Suppressor macrophage treated with lipopolysaccharide for 4 hours (primary cell): ENCODE data around the gene NT5C3A.
"Not testable (repeated sequence)": the region's sequence is repeated elsewhere in the genome, so short reads cannot be mapped to it uniquely, and the experiment has no call there.

Experiments used
- DNase-seq: peaks from one replicate; pipeline ENCODE4 v3.0.0-alpha.2; 2020

NT5C3A gene

DNA sequence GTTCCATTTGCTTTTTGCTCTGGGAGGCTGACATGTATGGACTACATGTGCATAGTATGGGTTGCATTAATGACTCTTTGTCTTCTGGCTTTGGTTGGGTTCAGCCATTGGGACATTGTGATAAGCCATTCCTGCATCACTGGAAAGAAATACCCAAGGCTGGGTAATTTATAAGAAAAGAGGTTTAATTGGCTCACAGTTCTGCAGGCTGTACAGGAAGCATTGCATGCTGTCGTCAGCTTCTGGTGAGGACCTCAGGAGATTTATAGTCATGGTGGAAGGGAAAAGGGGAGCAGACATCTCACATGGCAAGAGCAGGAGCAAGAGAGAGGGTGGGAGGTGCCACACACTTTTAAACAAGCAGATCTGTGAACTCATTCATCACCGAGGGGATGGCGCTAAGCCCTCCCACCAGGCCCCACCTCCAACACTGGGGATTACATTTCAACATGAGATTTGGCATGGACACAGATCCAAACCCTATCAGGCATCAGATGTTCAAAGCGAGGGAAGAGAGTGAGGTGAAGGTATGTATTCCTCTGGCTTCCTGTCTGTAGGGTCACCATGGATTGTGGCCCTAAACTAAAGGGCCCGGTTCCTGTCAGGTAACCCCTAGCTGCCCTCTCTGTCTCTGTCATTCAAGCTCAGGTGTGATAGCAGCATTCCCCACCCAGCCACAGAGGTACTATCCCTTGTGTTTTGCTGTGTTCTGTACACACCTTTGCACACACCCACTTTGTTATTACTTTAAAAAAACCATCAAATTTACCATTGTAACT lies 95.9 kb downstream of the NT5C3A start:
- not testable (repeated sequence) for DNase-seq

DNA sequence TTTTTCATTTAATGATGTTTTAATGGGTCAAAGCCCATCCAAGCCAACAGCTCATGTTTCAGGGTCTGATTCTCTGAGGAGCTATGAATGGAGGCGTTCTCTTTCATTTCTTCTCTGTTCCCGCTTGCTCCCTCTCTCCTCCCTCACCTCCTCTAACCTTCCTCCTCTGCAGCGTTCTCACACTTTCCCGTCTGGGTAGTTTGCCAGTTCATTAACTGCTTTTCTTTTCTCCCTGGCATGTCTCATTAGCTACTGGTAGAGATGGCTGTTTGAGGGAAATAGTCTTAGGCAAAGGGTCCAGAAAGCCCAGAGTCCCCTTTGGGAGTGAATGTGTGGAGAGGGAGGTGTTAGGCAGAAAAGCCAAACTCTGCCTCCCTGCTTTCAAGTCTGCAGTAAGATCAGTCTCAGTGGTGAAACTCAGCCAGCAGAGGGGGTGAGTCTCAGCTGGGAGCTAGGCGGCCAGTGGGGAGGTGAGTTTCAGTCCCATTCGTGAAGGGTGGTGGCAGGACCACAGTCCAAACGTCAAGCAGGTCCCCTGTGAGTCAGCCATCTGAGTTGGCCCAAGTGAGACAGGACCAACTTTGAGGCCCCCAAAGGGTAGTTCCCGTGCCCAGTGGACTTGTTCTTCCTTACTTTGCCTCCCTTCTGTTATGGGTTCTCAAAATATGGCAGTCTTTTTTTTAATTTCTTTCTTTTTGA lies 98.0 kb downstream of the NT5C3A start:
- DNase-seq, result not testable (repeated sequence)
